NCI-H345 treated with DMSO at 0.1 percent for 48 hours (cell line): ENCODE measurements around the gene ZFR2.
"Not testable (repeated sequence)": the region's sequence is repeated elsewhere in the genome, so short reads cannot be mapped to it uniquely, and the experiment has no call there.

Experiments
- DNase-seq: peaks from one replicate; lab custom pipeline; 2025; ENCODE audit not compliant: unreplicated experiment; lab: John Stamatoyannopoulos, UW

The ZFR2 gene

DNA sequence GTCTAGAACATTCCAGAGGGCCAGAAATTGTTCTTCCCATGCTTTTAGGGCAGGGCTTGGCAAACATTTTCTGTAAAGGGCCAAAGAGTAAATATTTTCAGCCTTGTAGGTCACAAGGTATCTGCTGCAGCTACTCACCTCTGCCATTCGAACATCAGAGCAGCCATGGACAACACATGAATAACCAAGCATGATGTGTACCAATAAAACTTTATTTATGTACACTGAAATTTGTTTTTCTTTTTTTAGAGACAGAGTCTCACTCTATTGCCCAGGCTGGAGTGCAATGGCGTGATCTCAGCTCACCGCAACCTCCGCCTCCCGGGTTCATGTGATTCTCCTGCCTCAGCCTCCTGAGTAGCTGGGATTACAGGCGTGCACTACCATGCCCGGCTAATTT, 111.1 kb downstream of the ZFR2 start:
- not testable (repeated sequence) for DNase-seq
